ENCODE measurements around the gene TOE1. TPM values are rescaled to one million over a fixed set of nuclear protein-coding genes. Genes with fewer than 3 reads are reported as not detected.

The TOE1 gene
- total and polyA plus RNA-seq, 9 of the 15 experiments (the other 6 are each of a cell fraction or from before 2014, with no cell fraction given): 32.1 to 85.7 (median 38.0) TPM

DNA sequence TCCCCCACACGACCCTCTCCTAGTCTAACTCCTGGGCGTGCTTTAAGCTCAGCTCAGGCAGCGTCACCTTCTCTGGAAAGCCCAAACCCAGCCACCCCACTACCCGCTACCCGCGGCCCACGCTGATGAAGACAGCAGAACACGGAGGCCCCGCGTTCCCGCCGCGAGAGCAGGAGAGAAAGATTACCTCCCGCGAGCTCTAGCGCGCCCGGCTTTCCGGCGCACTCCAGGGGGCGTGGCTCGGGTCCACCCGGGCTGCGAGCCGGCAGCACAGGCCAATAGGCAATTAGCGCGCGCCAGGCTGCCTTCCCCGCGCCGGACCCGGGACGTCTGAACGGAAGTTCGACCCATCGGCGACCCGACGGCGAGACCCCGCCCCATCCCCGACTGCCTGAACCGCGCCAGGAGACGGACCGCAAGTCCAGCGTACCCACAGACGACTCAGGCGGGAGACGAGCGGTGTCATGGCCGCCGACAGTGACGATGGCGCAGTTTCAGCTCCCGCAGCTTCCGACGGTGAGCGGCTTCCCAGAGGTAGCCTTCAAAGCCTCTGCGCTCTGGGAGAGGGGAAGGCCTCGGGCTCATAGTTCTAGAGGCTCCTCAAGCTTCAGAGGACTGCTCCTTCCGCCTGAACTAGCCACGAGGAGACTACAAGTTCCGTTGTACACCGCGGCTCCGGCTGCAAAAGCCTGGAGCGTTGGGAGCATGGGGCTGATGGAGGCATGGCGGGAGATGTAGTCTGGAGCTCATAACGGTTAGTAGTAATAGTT lies at the start of gene TOE1, which contains the start of gene MUTYH (continued):
- TF ChIP-seq ZNF76 (CRISPR knock-in tag; IDR thresholded peaks at IDR 0.05; ENCODE audit: borderline replicate concordance): peak; percentile 7; the same call in 1 of the 2 replicates
- no peak for TF ChIP-seq BRCA1 (IDR thresholded peaks at IDR 0.05)
- TF ChIP-seq BRCA1 (CRISPR knock-in tag; IDR thresholded peaks at IDR 0.05): no peak
- 0 out of 2 replicates have a peak, but pooled peaks have one; percentile 78 for TF ChIP-seq RBM14 (IDR thresholded peaks at IDR 0.05; ENCODE audit: borderline replicate concordance, insufficient read depth, low read depth, low read length)
- TF ChIP-seq SMAD2 (IDR thresholded peaks at IDR 0.05; ENCODE audit: low read depth, low read length): no peak
- TF ChIP-seq U2AF2 (optimal IDR thresholded peaks at IDR 0.05; ENCODE audit: low read depth, low read length): no peak
- TF ChIP-seq, protein P1, sequence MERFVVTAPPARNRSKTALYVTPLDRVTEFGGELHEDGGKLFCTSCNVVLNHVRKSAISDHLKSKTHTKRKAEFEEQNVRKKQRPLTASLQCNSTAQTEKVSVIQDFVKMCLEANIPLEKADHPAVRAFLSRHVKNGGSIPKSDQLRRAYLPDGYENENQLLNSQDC (CRISPR knock-in tag; IDR thresholded peaks at IDR 0.05): peak; percentile 82; the same call in 1 of the 2 replicates
- peak; percentile 56; the same call in 1 of the 2 replicates for TF ChIP-seq ZNF263 (CRISPR knock-in tag; IDR thresholded peaks at IDR 0.05; ENCODE audit: borderline replicate concordance)
- TF ChIP-seq FUS (optimal IDR thresholded peaks at IDR 0.05; ENCODE audit: low read depth, low read length): no peak
- TF ChIP-seq ZFP91 (CRISPR knock-in tag; IDR thresholded peaks at IDR 0.05): no peak
- TF ChIP-seq NUFIP1 (IDR thresholded peaks at IDR 0.05; ENCODE audit: partially characterized antibody): no peak
- TF ChIP-seq E2F8 (IDR thresholded peaks at IDR 0.05; ENCODE audit: low read depth, partially characterized antibody): peak; percentile 80
- TF ChIP-seq MCM2 (IDR thresholded peaks at IDR 0.05; ENCODE audit: low read depth): no peak
- TF ChIP-seq SFPQ (IDR thresholded peaks at IDR 0.05; ENCODE audit: low read depth, low read length): no peak
- no peak for TF ChIP-seq COPS2 (conservative IDR thresholded peaks at IDR 0.05)
- no peak for TF ChIP-seq JUNB (CRISPR knock-in tag; conservative IDR thresholded peaks at IDR 0.05)
- TF ChIP-seq TAL1 (IDR thresholded peaks at IDR 0.05): no peak
- TF ChIP-seq SAP30 (IDR thresholded peaks at IDR 0.05; ENCODE audit: borderline replicate concordance, insufficient read depth, low read depth, low read length, poor library complexity, severe bottlenecking): peak; percentile 93
- TF ChIP-seq MIER1 (IDR thresholded peaks at IDR 0.05; ENCODE audit: low read depth): no peak; the same call in 1 of the 2 replicates

All from K562 (cell line).